NCI-H1092 treated with DMSO at 0.1 percent for 48 hours (cell line): ENCODE measurements around the gene ZC3H6.

Experiments
- DNase-seq: peaks from one replicate; lab custom pipeline; 2025; lab: John Stamatoyannopoulos, UW

The ZC3H6 gene

GRCh38 chr2:112275311-112275886 lies at the start of gene ZC3H6:
ZC3H6 (plus strand) TSS chr2:112275597; CDS start chr2:112275995, 398 bp downstream.
- peak; percentile 94 for DNase-seq

GRCh38 chr2:112229348-112229747 lies 46.0 kb upstream of the ZC3H6 start:
- DNase-seq: no peak

- no peak for DNase-seq
Measured at GRCh38 chr2:112230371-112230770, 45.0 kb upstream of the ZC3H6 start.

- DNase-seq: no peak
Measured at GRCh38 chr2:112239862-112240261, 35.5 kb upstream of the ZC3H6 start.

DNA sequence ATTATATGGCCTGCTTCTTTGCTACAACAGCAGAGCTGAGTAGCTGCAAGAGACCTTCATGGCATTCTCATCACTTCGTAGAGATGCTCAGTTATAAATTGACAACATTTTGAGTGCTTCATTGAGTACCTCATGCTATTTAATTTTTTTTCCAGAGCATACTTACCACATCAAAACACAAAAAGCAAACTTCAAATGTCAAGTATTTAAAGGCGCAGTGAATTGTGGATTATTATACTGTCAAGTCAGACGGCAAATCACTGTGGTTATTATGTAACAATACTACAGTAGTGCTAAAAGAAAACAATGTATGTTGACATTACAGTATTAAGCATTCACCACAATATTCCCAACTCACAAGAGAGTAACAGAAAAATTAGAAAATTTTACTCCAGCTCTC lies 33.0 kb upstream of the ZC3H6 start:
- DNase-seq: no peak

- no peak for DNase-seq
Measured at GRCh38 chr2:112243233-112243632, 32.2 kb upstream of the ZC3H6 start.

DNA sequence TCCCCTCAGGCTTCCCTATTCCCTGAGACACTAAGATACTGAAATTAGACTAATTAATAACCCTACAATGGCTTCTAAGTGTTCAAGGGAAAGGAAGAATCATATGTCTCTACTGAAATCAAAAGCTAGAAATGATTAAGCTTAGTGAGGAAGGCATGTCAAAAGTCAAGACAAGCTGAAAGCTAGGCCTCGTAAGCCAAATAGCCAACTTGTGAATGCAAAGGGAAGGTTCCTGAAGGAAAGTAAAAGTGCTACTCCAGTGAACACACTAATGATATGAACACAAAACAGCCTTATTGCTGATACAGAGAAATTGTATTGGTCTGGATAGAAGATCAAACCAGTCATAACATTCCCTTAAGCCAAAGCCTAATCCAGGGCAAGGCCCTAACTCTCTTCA lies 30.5 kb upstream of the ZC3H6 start:
- DNase-seq: no peak

DNA sequence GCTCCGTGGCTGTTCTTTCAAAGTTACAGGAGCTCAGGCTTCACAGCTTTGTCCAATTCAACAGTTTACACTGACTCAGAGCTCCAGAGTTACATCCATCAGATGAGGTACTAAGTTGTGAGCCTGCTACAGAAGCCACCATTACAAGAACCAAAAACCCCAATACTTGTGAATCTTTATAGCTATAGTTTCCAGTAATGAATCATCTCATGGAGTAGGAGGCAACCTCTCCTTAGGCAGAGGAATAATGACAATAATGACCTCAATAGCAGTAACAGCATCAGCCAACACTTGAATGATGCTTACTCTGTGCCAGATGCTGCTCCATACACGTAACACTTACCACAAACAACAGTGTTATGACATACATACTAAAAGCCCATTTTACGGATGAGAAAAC lies 24.1 kb upstream of the ZC3H6 start:
- no peak for DNase-seq

- no peak for DNase-seq
Measured at GRCh38 chr2:112253261-112253815, 22.1 kb upstream of the ZC3H6 start.

DNA sequence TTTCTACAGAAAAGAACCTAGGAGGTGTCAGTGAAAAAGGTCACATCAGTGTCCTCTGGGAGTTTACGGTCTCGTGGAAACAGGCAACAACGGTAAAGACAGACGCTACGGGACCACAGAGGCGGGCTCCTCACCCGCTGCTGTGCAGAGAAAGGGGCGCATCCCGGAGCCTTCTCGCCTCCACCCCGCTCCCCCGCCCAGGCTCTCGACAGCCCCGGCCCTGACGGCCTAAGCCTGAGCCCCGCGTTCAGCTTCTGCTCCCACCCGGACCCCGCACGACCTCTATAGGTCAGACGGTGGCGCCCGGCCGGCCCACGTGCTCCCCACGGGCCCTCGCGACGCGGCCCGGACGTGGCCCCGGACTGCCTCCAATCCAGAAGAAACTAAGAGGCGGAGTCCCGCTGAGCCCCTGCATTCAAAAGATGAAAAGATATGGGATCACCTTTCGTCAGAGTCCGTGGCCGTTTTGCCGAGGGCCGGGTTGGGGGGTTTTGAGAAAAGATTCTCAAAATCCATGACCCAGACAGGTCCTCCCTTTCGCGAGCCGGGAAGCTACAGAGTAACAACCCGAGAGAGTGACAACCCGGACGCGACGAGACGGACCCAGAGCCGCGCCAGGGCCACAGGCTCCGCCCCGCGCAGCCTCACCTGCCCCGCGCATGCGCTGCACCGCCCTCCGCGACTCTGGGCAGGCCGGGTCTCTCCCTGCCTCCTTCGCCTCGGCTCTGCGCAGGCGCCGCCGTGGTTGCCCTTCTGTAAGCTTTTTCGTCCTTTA lies 20.7 kb upstream of the ZC3H6 start, which contains the start of gene ZC3H8:
TSS of gene ZC3H8 (minus strand) at position 577 of the 775 bp plus-strand sequence. CDS start at position 516, 61 bp downstream.
- peak; percentile 82 for DNase-seq

DNA sequence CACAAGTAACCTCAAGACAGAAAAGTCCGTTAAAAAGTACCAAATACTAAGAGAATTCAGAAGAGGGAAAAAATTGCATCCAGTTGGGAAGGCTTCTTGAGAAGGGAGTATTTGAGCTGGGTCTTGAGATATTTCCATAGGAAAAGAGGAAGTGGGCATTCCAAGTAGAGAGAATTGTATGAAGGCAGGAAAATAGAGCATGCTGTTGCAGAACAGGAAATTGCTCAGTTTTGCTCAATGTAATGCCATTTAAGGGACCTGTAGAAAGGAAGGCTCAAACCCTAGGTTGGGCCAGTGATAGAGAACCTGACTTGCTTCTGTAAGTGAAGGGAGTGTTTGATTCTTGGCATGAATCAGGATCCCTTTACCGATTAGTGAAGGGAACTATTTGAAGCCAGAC lies 19.5 kb upstream of the ZC3H6 start:
- no peak for DNase-seq

DNA sequence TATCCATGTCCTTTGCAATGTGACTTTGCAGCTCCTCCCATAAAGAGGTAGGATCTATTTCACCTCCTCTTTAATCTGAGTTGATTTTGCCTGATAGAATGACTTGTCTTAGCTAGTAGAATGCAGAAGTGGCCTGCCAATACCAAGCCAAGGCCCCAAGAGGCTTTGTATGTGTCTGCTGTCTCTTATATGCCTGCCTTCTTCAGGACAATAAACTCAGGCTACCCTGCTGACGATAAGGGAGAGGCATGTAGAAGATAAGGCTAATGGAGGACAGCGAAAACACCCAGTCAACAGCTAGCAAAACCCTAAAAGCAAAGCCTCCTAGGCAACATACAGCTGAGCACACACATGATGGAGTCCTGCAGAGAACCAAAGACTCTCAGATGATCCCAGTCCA lies 18.7 kb upstream of the ZC3H6 start:
- no peak for DNase-seq

- DNase-seq: no peak
Measured at GRCh38 chr2:112257575-112257974, 17.8 kb upstream of the ZC3H6 start.

DNA sequence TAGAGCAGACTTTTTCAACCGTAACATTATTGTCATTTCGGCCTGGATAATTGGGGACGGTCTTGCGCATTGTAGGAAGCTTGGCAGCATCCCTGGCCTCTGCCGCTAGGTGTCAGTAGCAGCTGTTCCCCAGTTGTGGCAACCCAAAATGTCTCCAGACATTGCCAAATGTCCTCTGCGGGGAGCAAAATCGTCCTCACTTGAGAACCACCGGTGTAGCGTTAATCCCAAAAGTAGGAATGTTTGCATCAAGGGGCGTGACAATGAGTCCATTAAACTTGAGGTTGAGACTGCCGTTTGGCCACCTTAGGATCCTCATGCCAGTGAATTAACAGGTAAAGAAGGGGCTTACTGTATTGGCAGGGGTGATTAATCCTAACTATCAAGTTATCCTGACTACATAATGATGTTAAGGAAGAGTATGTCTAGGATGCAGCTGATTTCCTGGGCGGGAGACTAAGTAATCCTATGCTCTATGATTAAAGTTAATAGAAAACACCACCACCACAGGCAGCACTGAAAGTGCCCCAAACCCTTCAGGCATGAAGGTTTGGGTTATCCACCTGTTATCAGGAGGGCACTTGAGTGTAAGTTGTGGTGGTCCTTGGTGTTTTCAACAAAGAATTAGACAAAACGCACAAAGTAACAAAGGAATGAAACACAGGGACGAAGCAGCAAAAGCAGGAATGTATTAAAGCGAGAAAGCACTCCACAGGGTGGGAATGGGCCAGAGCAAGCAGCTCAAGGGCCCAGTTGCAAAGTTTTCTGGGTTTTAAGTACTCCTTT lies 15.7 kb upstream of the ZC3H6 start:
- peak; percentile 48 for DNase-seq

DNA sequence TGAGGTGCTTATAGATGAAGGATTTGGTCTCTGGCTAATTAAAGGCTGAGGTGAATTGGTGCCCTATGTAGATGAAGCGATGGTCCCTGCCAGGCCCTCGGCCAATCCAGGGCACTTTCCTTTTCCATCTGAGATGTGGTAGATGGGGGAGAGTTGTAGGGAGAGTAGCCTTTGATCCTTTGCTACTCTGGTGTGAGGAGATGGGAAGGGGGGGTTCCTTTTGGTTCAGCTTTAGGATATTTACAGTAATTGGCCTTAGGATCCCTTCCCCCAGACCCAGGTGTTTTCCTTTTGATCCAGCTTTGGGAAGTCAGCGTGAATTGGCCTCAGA lies 15.1 kb upstream of the ZC3H6 start:
- no peak for DNase-seq

GRCh38 chr2:112262876-112263275 lies 12.5 kb upstream of the ZC3H6 start:
- no peak for DNase-seq

- no peak for DNase-seq
Measured at GRCh38 chr2:112268547-112268946, 6.8 kb upstream of the ZC3H6 start.

- DNase-seq: no peak
Measured at GRCh38 chr2:112272669-112273068, 2.7 kb upstream of the ZC3H6 start.

DNA sequence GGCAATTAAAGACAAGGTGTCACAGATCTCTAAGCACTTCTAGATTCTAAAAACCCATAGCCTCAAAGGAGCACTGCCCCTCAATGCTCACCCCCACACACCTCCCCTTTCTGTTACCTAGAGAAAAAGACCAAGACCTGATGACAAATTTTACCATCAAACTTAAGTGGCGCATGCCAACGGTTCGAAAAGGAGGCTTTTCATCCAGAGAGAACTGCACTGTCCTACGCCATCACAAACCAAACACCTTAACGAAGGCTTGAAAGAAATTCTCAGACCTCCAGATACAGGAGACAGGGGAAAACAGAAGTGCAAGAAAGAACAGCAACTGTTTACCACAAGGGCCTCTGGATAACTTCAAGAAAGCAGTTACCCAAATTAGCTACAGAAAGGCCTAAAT lies 2.0 kb upstream of the ZC3H6 start:
- no peak for DNase-seq

GRCh38 chr2:112275887-112276773 lies 733 bp downstream of the ZC3H6 start:
- peak; percentile 63 for DNase-seq

GRCh38 chr2:112276954-112277353 lies 1.6 kb downstream of the ZC3H6 start:
- no peak for DNase-seq
